ENCODE data around the gene FAM110C. TPM values are rescaled to one million over a fixed set of nuclear protein-coding genes. Genes with fewer than 3 reads are reported as not detected.

The FAM110C gene
- total and polyA plus RNA-seq, 4 donors, result 2.8 to 9.7 (median 3.2) TPM

Other genes with a start within 250 kb of the FAM110C start
- 100 to 1,000 TPM in 1 of 2 donors, 10 to 100 TPM in 1; 42.7 to 121 TPM for gene SH3YL1, start 217.5 kb upstream of the FAM110C start, total RNA-seq
- 10 to 100 TPM; 35.1 to 65.8 TPM for gene SH3YL1, start 217.5 kb upstream of the FAM110C start, polyA plus RNA-seq
- 100 to 1,000 TPM in 1 of 2 donors, 10 to 100 TPM in 1; 81.3 to 136 TPM for gene ACP1, start 218.4 kb upstream of the FAM110C start, total RNA-seq
- gene ACP1, start 218.4 kb upstream of the FAM110C start, polyA plus RNA-seq, result 10 to 100 TPM; 66.0 to 68.7 TPM
- gene ALKAL2, start 241.6 kb upstream of the FAM110C start, total RNA-seq, result 10 to 100 TPM; 17.5 to 20.7 TPM
- gene ALKAL2, start 241.6 kb upstream of the FAM110C start, polyA plus RNA-seq, result 10 to 100 TPM; 13.4 to 31.3 TPM